Chondrocyte (in vitro differentiated cells): ENCODE data around the gene ZCCHC24. TPM values are rescaled to one million over a fixed set of nuclear protein-coding genes. Genes with fewer than 3 reads are reported as not detected.

Experiments used
- DNase-seq: peaks from one replicate; pipeline ENCODE4 v3.0.0; 2021; ENCODE audit warnings: mixed read lengths, low spot score
- H3K27ac Mint-ChIP-seq: one replicate; pipeline ENCODE4 v1.8.0; 2021; ENCODE audit warnings: mild to moderate bottlenecking, moderate library complexity, mixed read lengths; ENCODE audit not compliant: unreplicated experiment
- H3K27me3 Mint-ChIP-seq: 2 replicates; pipeline ENCODE4 v1.8.0; 2021; ENCODE audit warnings: low read depth, mixed read lengths
- H3K36me3 Mint-ChIP-seq: 2 replicates; pipeline ENCODE4 v1.8.0; 2021; ENCODE audit warnings: low read depth, mixed read lengths
- H3K4me1 Mint-ChIP-seq: 2 replicates; pipeline ENCODE4 v1.8.0; 2021; ENCODE audit warnings: low read depth, mild to moderate bottlenecking, mixed read lengths
- H3K4me3 Mint-ChIP-seq: one replicate; pipeline ENCODE4 v1.8.0; 2021; ENCODE audit warnings: mild to moderate bottlenecking, moderate library complexity, mixed read lengths; ENCODE audit not compliant: unreplicated experiment
- H3K9me3 Mint-ChIP-seq: 2 replicates; pipeline ENCODE4 v1.8.0; 2021; ENCODE audit warnings: low read depth, mixed read lengths
- total RNA-seq: library from RNA; stranded (reverse); gene quantifications from 3 replicates; pipeline ENCODE4 v1.2.1, GENCODE V29; 2021
- TF ChIP-seq, protein P1 (sequence below): fragments of 200-600 bp; sonication (generic); IDR thresholded peaks from 2 replicates; pipeline ENCODE4 v1.5.0; 2021; ENCODE audit warnings: antibody characterized with exemption, mild to moderate bottlenecking, moderate library complexity

The ZCCHC24 gene
- total RNA-seq, 1 donor from 2014 or later = 45.1 TPM

DNA sequence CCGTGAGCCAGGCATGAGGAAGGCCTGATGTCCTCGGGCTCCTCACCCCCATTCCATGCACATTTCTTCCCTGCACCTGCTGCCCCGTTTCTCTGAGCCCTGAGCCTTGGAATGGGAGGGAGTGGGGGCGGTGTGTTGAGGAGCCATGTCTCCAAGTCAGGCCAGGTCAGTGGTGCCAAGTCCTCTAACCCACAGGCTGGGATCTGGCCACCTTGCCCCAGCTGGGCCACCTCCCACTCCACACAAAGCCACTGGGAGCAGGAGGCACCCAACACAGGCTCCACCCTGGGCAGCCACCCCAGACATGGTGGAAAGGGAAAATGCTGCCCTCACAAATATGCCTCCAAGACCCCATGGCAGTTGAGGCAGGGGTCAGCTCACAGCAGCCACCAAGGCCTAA is 27.7 kb downstream of the ZCCHC24 start:
- DNase-seq = peak; percentile 60
- H3K4me1 Mint-ChIP-seq = peaks cover 33% of the 10 kb centered on the region
- H3K4me3 Mint-ChIP-seq = no peak overlapping the region
- H3K27ac Mint-ChIP-seq = no peak overlapping the region
- peaks cover 19% of the 10 kb centered on the region for H3K36me3 Mint-ChIP-seq
- no peaks in the 10 kb centered on the region for H3K9me3 Mint-ChIP-seq
- H3K27me3 Mint-ChIP-seq = no peaks in the 10 kb centered on the region
- TF ChIP-seq, protein P1, sequence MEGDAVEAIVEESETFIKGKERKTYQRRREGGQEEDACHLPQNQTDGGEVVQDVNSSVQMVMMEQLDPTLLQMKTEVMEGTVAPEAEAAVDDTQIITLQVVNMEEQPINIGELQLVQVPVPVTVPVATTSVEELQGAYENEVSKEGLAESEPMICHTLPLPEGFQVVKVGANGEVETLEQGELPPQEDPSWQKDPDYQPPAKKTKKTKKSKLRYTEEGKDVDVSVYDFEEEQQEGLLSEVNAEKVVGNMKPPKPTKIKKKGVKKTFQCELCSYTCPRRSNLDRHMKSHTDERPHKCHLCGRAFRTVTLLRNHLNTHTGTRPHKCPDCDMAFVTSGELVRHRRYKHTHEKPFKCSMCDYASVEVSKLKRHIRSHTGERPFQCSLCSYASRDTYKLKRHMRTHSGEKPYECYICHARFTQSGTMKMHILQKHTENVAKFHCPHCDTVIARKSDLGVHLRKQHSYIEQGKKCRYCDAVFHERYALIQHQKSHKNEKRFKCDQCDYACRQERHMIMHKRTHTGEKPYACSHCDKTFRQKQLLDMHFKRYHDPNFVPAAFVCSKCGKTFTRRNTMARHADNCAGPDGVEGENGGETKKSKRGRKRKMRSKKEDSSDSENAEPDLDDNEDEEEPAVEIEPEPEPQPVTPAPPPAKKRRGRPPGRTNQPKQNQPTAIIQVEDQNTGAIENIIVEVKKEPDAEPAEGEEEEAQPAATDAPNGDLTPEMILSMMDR = no peak

DNA sequence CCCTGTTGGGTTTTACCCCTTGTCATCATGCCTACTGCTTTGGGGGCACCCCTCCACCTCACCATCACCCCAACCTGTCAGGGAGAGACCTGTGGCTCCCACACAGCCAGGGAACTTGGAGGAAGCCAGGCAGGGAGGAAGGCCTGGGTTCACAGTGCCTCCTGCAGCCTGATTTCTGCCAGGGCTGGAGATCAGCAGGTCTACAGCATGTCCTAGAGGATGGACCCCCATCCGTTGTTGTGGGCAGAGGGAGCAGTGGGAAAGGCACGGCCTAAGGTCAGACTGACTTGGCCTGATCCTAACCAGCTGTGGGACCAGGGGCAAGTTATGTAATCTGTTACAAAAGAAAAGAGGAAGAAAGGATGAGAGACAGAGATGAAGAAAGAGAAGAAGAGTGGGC is 28.2 kb downstream of the ZCCHC24 start:
- TF ChIP-seq, protein P1 = no peak
- Mint-ChIP-seq H3K9me3 (no peaks in the 10 kb centered on the region), H3K4me1 (peaks cover 33% of the 10 kb centered on the region), H3K27ac (no peak overlapping the region), H3K4me3 (no peak overlapping the region), H3K27me3 (no peaks in the 10 kb centered on the region), H3K36me3 (peaks cover 19% of the 10 kb centered on the region)
- DNase-seq = peak; percentile 33

DNA sequence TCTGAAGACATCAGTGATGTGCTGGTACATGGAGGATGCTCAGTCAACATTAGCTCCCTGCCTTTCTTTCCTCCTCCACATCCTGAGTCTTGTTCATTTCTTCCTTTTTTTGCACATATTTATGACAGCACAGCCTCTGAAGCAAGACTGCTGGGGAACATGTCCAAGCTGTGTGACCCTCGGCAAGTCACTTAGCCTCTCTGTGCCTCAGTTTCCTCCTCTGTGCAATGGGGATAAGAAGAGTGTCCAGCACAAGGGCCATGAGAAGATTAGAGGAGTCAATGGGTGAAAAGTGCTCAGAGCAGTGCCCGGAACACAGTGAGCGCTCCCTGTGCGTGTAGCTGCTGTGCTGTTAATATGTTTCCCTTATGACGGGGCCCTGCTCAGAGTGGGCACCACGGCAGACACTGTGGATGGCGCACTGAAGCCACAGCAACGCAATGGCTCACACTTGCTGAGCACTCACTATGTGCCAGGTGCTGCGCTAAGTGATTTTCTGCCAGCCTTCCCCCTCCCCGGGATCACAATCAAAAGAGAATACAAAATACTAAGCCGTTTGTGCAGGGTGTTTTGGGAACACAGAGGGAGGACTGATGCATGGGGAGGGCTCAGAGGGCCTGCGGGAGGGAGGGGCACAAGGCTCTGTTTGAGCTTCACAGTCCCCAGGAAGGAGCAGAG is 28.7 kb downstream of the ZCCHC24 start:
- Mint-ChIP-seq H3K36me3 (peaks cover 19% of the 10 kb centered on the region), H3K27me3 (no peaks in the 10 kb centered on the region), H3K4me1 (peaks cover 31% of the 10 kb centered on the region)

DNA sequence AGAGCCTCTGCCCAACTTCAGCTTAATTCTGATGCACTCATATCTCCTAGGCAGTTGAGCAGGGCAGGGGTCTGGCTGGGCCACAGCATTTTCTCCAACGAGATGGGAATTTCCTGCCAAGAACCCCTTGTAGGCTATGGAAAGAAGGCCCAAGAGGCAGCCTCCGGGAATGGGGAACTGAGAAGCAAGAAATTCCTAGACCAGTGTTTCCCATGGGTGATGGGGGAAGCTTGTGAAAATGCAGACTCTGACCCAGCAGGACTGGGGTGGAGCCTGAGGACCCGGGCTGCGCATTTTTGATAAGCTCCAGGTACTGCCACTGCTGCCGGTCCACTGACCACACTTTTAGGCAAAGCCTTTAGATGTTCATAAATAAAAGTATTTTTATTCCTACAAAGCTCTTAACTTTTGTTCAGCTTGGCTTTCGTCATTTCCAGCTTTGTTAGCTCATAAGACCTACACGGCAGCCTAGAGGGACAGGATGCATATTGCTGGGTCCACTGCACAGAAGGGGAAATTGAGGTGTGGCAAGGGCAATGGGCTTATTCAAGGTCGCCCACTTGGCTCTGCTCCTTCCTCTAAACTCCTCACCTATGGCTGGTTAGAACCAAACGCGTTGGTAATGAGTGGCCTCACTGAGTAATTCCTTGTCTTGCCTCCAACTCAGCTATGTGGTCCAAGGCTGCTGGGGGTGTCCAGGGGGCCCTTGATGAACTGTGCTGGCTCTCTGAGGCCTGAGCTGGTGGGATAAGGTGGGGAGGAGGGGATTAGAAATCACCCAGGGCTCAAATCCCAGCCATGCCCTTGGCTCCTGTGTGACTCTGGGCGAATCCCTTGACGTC is 29.5 kb downstream of the ZCCHC24 start:
- Mint-ChIP-seq H3K36me3 (peaks cover 19% of the 10 kb centered on the region), H3K4me1 (peaks cover 24% of the 10 kb centered on the region), H3K4me3 (no peak overlapping the region), H3K27ac (no peak overlapping the region), H3K9me3 (no peaks in the 10 kb centered on the region), H3K27me3 (no peaks in the 10 kb centered on the region)
- TF ChIP-seq, protein P1 = no peak
- peak; percentile 38 for DNase-seq

More for the DNA sequence above, 28.7 kb downstream of the ZCCHC24 start:
- peak; percentile 36 for DNase-seq
- no peak overlapping the region for H3K4me3 Mint-ChIP-seq
- H3K9me3 Mint-ChIP-seq = no peaks in the 10 kb centered on the region
- TF ChIP-seq, protein P1 = no peak
- H3K27ac Mint-ChIP-seq = no peak overlapping the region

DNA sequence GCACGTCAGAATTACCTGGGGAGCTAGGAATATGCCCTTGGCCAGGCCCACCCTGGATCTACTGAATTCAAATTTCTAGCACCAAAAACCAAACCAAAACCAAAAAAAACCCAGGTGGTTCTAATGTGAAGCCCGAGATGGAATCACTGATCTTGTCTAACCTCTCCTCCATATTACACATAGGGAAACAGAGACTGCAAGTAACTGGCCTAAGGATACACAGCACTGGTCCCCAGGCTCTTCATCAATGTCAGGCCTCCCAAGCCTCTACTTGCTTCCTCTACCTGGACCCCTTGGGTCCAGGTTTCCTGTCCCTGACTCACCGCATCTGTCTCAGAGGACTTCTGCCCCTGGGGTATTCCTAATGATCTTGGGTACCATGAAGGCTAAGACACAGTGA is 30.7 kb downstream of the ZCCHC24 start:
- Mint-ChIP-seq H3K4me3 (no peak overlapping the region), H3K27ac (no peak overlapping the region), H3K4me1 (peaks cover 21% of the 10 kb centered on the region), H3K9me3 (no peaks in the 10 kb centered on the region), H3K36me3 (peaks cover 23% of the 10 kb centered on the region), H3K27me3 (no peaks in the 10 kb centered on the region)
- peak; percentile 6 for DNase-seq
- TF ChIP-seq, protein P1 = no peak
